Common myeloid progenitor, CD34-positive (primary cell): ENCODE results near the gene SPNS1. TPM values are rescaled to one million over a fixed set of nuclear protein-coding genes. Genes with fewer than 3 reads are reported as not detected.
"Not testable (repeated sequence)": the region's sequence is repeated elsewhere in the genome, so short reads cannot be mapped to it uniquely, and the experiment has no call there.

ENCODE experiments used
- CTCF ChIA-PET: fragments of 350-600 bp; sonication (Branson Sonifier 250); formaldehyde crosslinking; loops from one replicate; lab custom pipeline; 2021; ENCODE audit warnings: antibody characterized with exemption; lab: Charles Lee
- POLR2A ChIA-PET: fragments of 350-600 bp; sonication (Branson Sonifier 250); formaldehyde crosslinking; loops from one replicate; lab custom pipeline; 2021; ENCODE audit warnings: antibody characterized with exemption; lab: Charles Lee
- DNase-seq, 3 donors: peaks; one replicate each; pipeline versions ENCODE4 v3.0.0 to v3.0.0-alpha.2; 2013
- H3K27ac ChIP-seq, 2 experiments: 1 replicate in 1 of 2; 2 replicates in 1 of 2; pipeline ENCODE4 v1.7.0; 2013; ENCODE audit warnings: inconsistent platforms in 2 of 2, low read length in 2 of 2, mild to moderate bottlenecking in 2 of 2, low read depth in 1 of 2, moderate library complexity in 1 of 2; ENCODE audit not compliant: severe bottlenecking in 2 of 2, insufficient read depth in 1 of 2, poor library complexity in 1 of 2
- H3K27me3 ChIP-seq, 5 experiments: replicated peaks in 2 of 5; 1 replicate in 3 of 5; 2 replicates in 2 of 5; pipeline versions ENCODE4 v1.6.1 to v1.7.0; 2013; ENCODE audit warnings: low read length in 4 of 5, mild to moderate bottlenecking in 2 of 5, moderate library complexity in 2 of 5, inconsistent platforms in 1 of 5; ENCODE audit not compliant: insufficient read depth in 5 of 5, control insufficient read depth in 4 of 5
- H3K36me3 ChIP-seq, 4 experiments: 1 replicate in 2 of 4; 2 replicates in 2 of 4; pipeline versions ENCODE4 v1.6.1 to v1.7.0; 2013; ENCODE audit warnings: low read length in 3 of 4, control low read depth in 1 of 4, mild to moderate bottlenecking in 1 of 4; ENCODE audit not compliant: control insufficient read depth in 4 of 4, insufficient read depth in 4 of 4
- H3K4me1 ChIP-seq, 4 experiments: 1 replicate in 3 of 4; 2 replicates in 1 of 4; pipeline versions ENCODE4 v1.6.1 to v1.7.1; 2013; ENCODE audit warnings: low read length in 3 of 4, mild to moderate bottlenecking in 3 of 4, control low read depth in 1 of 4, inconsistent platforms in 1 of 4, moderate library complexity in 1 of 4; ENCODE audit not compliant: control insufficient read depth in 4 of 4, insufficient read depth in 4 of 4; ENCODE audit errors: control extremely low read depth in 1 of 4
- H3K4me3 ChIP-seq, 7 experiments: 1 replicate in 4 of 7; 2 replicates in 3 of 7; pipeline versions ENCODE4 v1.5.1 to v1.7.0; 2013; ENCODE audit warnings: mild to moderate bottlenecking in 7 of 7, low read length in 6 of 7, moderate library complexity in 6 of 7, inconsistent platforms in 2 of 7, low read depth in 2 of 7, control low read depth in 1 of 7; ENCODE audit not compliant: insufficient read depth in 4 of 7, control insufficient read depth in 1 of 7; ENCODE audit errors: extremely low read depth in 1 of 7
- H3K9me3 ChIP-seq, 5 experiments: 1 replicate in 4 of 5; 2 replicates in 1 of 5; pipeline versions ENCODE4 v1.6.1 to v1.7.1; 2013; ENCODE audit warnings: low read length in 4 of 5, mild to moderate bottlenecking in 2 of 5, inconsistent platforms in 1 of 5, low read depth in 1 of 5, moderate library complexity in 1 of 5; ENCODE audit not compliant: control insufficient read depth in 4 of 5, insufficient read depth in 2 of 5; ENCODE audit errors: control extremely low read depth in 1 of 5
- WGBS: methylation state at CpG from one replicate; pipeline ENCODE4 v1.1.5; 2013; ENCODE audit not compliant: insufficient coverage; 5-methylcytosine and 5-hydroxymethylcytosine counted together
- polyA plus RNA-seq: library from polyadenylated mRNA; unstranded; fragments of 120-200 nt; gene quantifications from one replicate; pipeline ENCODE4 v1.2.1, GENCODE V29; 2013

The SPNS1 gene, protein sequence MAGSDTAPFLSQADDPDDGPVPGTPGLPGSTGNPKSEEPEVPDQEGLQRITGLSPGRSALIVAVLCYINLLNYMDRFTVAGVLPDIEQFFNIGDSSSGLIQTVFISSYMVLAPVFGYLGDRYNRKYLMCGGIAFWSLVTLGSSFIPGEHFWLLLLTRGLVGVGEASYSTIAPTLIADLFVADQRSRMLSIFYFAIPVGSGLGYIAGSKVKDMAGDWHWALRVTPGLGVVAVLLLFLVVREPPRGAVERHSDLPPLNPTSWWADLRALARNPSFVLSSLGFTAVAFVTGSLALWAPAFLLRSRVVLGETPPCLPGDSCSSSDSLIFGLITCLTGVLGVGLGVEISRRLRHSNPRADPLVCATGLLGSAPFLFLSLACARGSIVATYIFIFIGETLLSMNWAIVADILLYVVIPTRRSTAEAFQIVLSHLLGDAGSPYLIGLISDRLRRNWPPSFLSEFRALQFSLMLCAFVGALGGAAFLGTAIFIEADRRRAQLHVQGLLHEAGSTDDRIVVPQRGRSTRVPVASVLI
- polyA plus RNA-seq: 30.2 TPM

DNA sequence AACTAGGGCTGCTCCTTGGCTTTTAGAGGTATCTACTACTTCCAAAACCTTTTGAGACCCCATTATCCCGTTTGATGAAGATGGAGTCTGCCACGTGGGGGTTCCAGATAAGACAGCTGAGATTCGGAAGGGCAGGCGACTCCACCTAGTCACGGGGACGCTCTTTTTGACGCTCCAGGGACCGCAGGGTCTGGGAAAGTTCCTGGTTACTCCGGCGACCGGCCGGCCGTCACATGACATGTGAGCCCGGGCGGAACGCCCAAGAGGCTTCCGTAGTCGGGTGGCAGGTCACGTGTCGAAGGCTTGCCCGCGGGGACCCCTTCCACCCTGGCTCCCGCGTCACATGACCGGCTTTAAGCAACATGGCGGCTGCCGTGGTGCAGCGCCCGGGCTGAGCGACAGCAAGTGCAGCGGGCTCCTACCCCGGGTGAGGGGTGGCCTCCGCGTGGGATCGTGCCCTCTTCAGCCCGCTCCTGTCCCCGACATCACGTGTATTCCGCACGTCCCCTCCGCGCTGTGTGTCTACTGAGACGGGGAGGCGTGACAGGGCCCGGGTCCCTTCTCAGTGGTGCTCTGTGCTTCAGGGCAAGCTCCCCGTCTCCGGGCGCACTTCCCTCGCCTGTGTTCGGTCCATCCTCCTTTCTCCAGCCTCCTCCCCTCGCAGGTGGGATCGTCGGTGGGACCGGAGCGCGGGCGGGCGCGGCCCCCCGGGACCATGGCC lies at the start of gene SPNS1:
SPNS1 (plus strand) TSS at position 342 of the 721 bp plus-strand sequence; CDS start at position 716, 374 bp downstream.
- peak; percentile 94 to 96 (median 96) for DNase-seq
- CTCF ChIA-PET: interaction anchor here (1.0 to 2.3 kb wide), 8 partner anchors 8 to 49 kb away, joined by 3 to 11 read pairs (median 4); partner anchors contain the start of gene LAT
- peak within 1 kb of the TSS; percentile 82 to 99 (median 96) for H3K4me3 ChIP-seq

DNA sequence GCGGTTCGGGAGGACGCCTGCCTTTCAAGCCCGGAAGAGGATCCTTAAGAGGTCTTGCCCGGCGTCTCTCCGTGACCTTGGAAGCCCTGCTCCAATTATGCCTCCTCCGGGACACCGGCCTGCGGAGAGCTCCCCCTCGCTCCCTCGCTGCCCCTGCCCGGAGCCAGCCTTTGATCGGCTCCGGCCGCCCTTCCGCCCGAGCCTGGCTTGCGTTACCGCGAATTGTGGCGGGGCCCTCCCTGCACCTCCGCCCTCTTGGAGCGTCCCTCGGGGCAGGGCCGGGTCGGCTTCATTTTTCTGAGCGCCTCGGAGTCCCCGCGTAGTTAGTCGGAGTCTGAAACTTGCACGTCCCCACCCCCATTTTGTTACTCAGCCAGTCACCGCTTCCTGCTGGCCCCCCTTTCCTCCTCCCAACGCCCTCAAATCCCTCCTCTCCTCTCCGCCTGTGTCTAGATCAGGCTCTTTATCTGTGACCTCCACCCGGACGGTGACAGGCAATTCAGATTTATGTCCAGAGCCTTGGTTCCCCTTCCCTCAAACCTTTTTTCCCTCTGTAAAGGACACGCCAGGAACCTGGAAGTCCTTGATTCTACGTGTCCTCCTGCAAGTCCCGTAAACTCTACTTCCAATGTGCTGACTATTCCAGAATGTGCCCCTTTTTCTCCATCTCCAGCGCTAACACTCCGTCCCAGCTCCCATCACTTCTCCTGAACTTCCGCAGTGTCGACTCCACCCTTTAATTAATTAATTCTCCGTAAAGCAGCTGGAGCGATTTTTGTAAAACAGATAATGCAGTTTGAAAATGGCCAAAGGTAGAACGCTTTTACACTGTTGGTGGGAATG lies 49.0 kb upstream of the SPNS1 start:
- under 1% methylated on average over 43 of the region's 48 CpGs for WGBS
- Histone ChIP-seq H3K27ac (peak overlapping the region; percentile 94 to 96), H3K27me3 (no peaks in the 10 kb centered on the region), H3K9me3 (no peaks in the 10 kb centered on the region), H3K4me3 (peak overlapping the region; percentile 77 to 96 (median 86)), H3K4me1 (peaks cover 0 to 21% (median 14%) of the 10 kb centered on the region in 4 experiments), H3K36me3 (peaks cover 0 to 14% (median 8%) of the 10 kb centered on the region in 4 experiments)
- POLR2A ChIA-PET: interaction anchor here (0.7 to 2.1 kb wide), 6 partner anchors 11 to 103 kb away, joined by 3 to 7 read pairs (median 3); partner anchors contain the start of genes ATXN2L and TUFM
- peak; percentile 93 to 98 (median 97) for DNase-seq
- CTCF ChIA-PET: interaction anchor here (1.2 to 3.9 kb wide), 6 partner anchors 9 to 64 kb away, joined by 3 to 30 read pairs (median 6); partner anchors contain the start of gene ATP2A1

More for the DNA sequence above, at the start of gene SPNS1:
- H3K4me1 ChIP-seq: peaks cover 0 to 15% (median 12%) of the 10 kb centered on the region in 4 experiments
- H3K36me3 ChIP-seq: peaks cover 2 to 21% (median 11%) of the 10 kb centered on the region in 4 experiments
- H3K9me3 ChIP-seq: no peaks in the 10 kb centered on the region
- H3K27me3 ChIP-seq: no peaks in the 10 kb centered on the region
- under 1% methylated on average over 54 of the region's 60 CpGs for WGBS
- POLR2A ChIA-PET: no interaction called here
- H3K27ac ChIP-seq: peak within 1 kb of the TSS; percentile 72 to 83

DNA sequence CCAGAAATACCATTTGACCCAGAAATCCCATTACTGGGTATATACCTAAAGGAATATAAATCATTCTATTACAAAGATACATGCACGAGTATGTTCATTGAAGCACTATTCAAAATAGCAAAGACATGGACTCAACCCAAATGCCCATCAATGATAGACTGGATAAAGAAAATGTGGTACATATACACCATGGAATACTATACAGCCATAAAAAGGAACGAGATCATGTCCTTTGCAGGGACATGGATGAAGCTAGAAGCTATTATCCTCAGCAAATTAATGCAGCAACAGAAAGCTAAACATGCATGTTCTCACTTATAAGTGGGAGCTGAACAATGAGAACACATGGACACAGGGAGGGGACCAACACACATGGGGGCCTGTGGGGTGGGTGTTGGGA lies 48.3 kb upstream of the SPNS1 start:
- WGBS: no CpG with 5 or more reads among the region's 2 CpGs
- ChIA-PET POLR2A (interaction anchor here (0.9 to 2.1 kb wide), 2 partner anchors 10 to 62 kb away, joined by 3 to 7 read pairs; no protein-coding TSS in a partner anchor), CTCF (interaction anchor here (1.2 to 3.9 kb wide), 5 partner anchors 9 to 64 kb away, joined by 3 to 30 read pairs (median 5); no protein-coding TSS in a partner anchor)
- H3K27me3 ChIP-seq, H3K9me3 ChIP-seq, DNase-seq: not testable (repeated sequence)
- peaks cover 0 to 10% (median 7%) of the 10 kb centered on the region in 4 experiments for H3K36me3 ChIP-seq
- H3K27ac ChIP-seq: peak overlapping the region in 1 of 2 experiments; percentile 96
- peaks cover 0 to 28% (median 21%) of the 10 kb centered on the region in 4 experiments for H3K4me1 ChIP-seq
- peak overlapping the region in 4 of 7 experiments; percentile 77 to 96 (median 94) for H3K4me3 ChIP-seq

DNA sequence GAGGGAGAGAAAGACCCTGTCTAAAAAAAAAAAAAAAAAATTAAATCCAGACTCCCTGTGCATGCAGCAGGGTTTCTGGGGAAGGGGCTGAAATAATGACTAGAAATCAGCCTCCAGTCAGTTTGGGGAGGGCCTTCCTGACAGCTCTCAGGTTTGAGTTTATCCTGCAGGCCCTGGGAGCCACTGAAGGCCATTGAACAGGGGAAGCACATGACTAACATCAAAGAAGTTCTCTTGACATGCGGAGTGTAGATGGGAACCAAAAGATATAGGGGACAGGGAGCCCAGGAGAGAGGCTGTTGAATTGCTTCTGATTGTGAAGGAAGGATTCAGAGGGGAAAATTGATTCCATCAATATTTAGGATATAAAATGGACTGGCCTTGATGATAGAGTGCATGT lies 46.8 kb upstream of the SPNS1 start:
- 100% methylated on average over 1 of the region's 1 CpG for WGBS
- no peak overlapping the region for H3K27ac ChIP-seq
- no peaks in the 10 kb centered on the region for H3K9me3 ChIP-seq
- no peak overlapping the region for H3K4me3 ChIP-seq
- H3K36me3 ChIP-seq: peaks cover 0 to 10% (median 4%) of the 10 kb centered on the region in 4 experiments
- ChIA-PET POLR2A (no interaction called here), CTCF (interaction anchor here (3.9 kb wide), 1 partner anchor 18 kb away, joined by 30 read pairs; no protein-coding TSS in a partner anchor)
- H3K27me3 ChIP-seq: no peaks in the 10 kb centered on the region
- H3K4me1 ChIP-seq: peaks cover 0 to 42% (median 22%) of the 10 kb centered on the region in 4 experiments
- DNase-seq: no peak

DNA sequence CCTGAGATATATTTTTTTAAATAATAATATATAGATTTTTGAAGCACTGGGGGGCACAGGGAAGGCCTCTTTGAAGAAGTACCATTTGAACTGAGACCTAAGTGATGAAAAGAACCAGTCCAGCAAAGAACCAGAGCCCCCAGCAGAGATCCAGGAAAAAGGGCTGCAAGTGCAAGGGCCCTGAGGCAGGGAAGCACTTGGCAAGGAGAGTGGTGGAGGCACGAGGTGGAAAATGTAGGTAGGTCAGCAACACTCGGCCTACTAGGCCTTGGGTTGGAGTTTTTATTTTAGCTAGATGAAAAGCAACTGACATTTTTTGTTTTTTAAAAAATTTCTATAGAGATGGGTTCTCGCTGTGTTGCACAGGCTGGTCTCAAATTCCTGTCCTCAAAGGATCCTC lies 44.4 kb upstream of the SPNS1 start:
- Histone ChIP-seq H3K4me1 (peaks cover 0 to 34% (median 17%) of the 10 kb centered on the region in 4 experiments), H3K27ac (peak overlapping the region in 1 of 2 experiments; percentile 55), H3K4me3 (peak overlapping the region in 1 of 7 experiments; percentile 23), H3K27me3 (no peaks in the 10 kb centered on the region), H3K9me3 (no peaks in the 10 kb centered on the region), H3K36me3 (no peaks in the 10 kb centered on the region)
- ChIA-PET POLR2A (no interaction called here), CTCF (interaction anchor here (0.6 to 1.3 kb wide), 4 partner anchors 15 to 67 kb away, joined by 3 to 4 read pairs (median 3); partner anchors contain the start of gene SH2B1)
- no peak for DNase-seq
- 97% methylated on average over 3 of the region's 3 CpGs for WGBS

DNA sequence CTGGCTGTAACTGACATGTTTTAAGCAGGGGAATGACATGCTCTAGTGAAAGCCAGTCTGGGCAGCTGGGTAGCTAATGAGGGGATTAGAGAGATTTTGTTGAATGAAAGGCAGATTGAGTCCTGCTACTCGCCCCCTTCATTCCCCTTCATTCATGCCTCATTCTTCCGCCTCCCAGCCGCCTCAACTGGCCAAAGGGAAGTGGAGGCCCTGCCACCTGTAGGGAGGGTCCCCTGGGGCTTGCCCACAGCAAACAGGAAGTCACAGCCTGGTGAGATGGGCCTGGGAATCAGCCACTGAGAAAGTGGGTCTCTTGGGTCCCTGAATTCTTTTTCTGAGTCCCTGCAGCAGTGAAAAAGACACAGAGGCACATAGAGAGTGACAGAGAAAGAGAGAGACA lies 43.9 kb upstream of the SPNS1 start:
- CTCF ChIA-PET: interaction anchor here (1.0 to 1.3 kb wide), 2 partner anchors 15 to 66 kb away, joined by 3 to 4 read pairs; no protein-coding TSS in a partner anchor
- Histone ChIP-seq H3K36me3 (no peaks in the 10 kb centered on the region), H3K27me3 (no peaks in the 10 kb centered on the region), H3K27ac (peak overlapping the region in 1 of 2 experiments; percentile 55), H3K4me1 (peaks cover 0 to 38% (median 17%) of the 10 kb centered on the region in 4 experiments), H3K9me3 (no peaks in the 10 kb centered on the region), H3K4me3 (peak overlapping the region in 3 of 7 experiments; percentile 2 to 23 (median 16))
- DNase-seq: peak; percentile 25 to 69 (median 59)
- no CpG with 5 or more reads among the region's 3 CpGs for WGBS
- POLR2A ChIA-PET: no interaction called here
